Psoas muscle (tissue), 8 donors: Measurements from ENCODE around the gene SLIT3. TPM values are rescaled to one million over a fixed set of nuclear protein-coding genes. Genes with fewer than 3 reads are reported as not detected.

ENCODE experiments used
- ATAC-seq, 4 donors: fragments of 200-7000 bp; cut with Tn5 transposase; one replicate each; pipeline ENCODE4 v1.9.1; 2020; ENCODE audit warnings: moderate library complexity in 3 of 4, mild to moderate bottlenecking in 2 of 4
- DNase-seq, 2 donors: peaks; one replicate each; pipeline ENCODE4 v3.0.0-alpha.2; 2020
- H3K27ac ChIP-seq: fragments of 200-600 bp; one replicate; pipeline ENCODE4 v1.8.0; 2022
- H3K27me3 ChIP-seq, 3 donors: fragments of 200-600 bp in 1 of 3; one replicate each; pipeline versions ENCODE4 v1.6.1 to v1.8.0; 2013 to 2022; ENCODE audit warnings: low read length in 2 of 3, mild to moderate bottlenecking in 2 of 3, moderate library complexity in 1 of 3; ENCODE audit not compliant: insufficient read depth in 3 of 3
- H3K36me3 ChIP-seq, 2 donors: fragments of 200-600 bp in 1 of 2; one replicate each; pipeline versions ENCODE4 v1.6.1 to v1.8.0; 2013 to 2022; ENCODE audit warnings: low read depth in 1 of 2, mild to moderate bottlenecking in 1 of 2, moderate library complexity in 1 of 2; ENCODE audit not compliant: insufficient read depth in 1 of 2
- H3K4me1 ChIP-seq: fragments of 200-600 bp; one replicate; pipeline ENCODE4 v1.8.0; 2022
- H3K4me3 ChIP-seq: fragments of 200-600 bp; one replicate; pipeline ENCODE4 v1.8.0; 2022; ENCODE audit warnings: mild to moderate bottlenecking
- H3K9me3 ChIP-seq: fragments of 200-600 bp; one replicate; pipeline ENCODE4 v1.8.0; 2022
- WGBS, 3 donors: extraction: QIAGEN DNeasy Blood & Tissue Kit; methylation state at CpG; one replicate each; pipeline versions ENCODE4 v1.1.6 to v1.1.7; 2013; 5-methylcytosine and 5-hydroxymethylcytosine counted together
- intact Hi-C, 2 donors: fragments of 100-400 bp; cut with DNase I; formaldehyde crosslinking; loops; one replicate each; pipeline versions ENCODE4 v1.11.0 to v1.14.2; 2022
- polyA plus RNA-seq, 3 donors: library from polyadenylated mRNA; stranded (reverse); fragments of 200-250 nt; gene quantifications; one replicate each; pipeline ENCODE4 v1.2.3, GENCODE V29; 2013
- total RNA-seq, 4 donors: library from RNA; stranded (reverse); fragmentation: NEBNext Ultra II Directional in 2 of 4; extraction: Animal tissue kit (Norgen Biotek cat#: 25700) in 2 of 4; gene quantifications; one replicate each; pipeline versions ENCODE4 v1.2.1 to v1.2.4, GENCODE V29; 2021 to 2023
- TF ChIP-seq, protein P1 (sequence below): fragments of 200-600 bp; IDR thresholded peaks from one replicate; pipeline ENCODE4 v1.8.0; 2022; ENCODE audit warnings: antibody characterized with exemption
- donor health status: healthy with polysubstance abuse.
- donor health status: DM: no; HTN: no; CAD: no; lungs with moderate emphysema.
- donor health status: Bipolar disorder and iron deficiency.
- donor health status: healthy.
- donor health status: DM: yes; HTN: yes; CAD: no.
- donor health status: DM: no; HTN: no; CAD: no.
- donor health status: DM: no; HTN: no; CAD: no.
- donor health status: DM: yes; HTN: yes; CAD: no.

The SLIT3 gene
- total and polyA plus RNA-seq, 7 donors = 0.81 to 5.9 (median 2.1) TPM

DNA sequence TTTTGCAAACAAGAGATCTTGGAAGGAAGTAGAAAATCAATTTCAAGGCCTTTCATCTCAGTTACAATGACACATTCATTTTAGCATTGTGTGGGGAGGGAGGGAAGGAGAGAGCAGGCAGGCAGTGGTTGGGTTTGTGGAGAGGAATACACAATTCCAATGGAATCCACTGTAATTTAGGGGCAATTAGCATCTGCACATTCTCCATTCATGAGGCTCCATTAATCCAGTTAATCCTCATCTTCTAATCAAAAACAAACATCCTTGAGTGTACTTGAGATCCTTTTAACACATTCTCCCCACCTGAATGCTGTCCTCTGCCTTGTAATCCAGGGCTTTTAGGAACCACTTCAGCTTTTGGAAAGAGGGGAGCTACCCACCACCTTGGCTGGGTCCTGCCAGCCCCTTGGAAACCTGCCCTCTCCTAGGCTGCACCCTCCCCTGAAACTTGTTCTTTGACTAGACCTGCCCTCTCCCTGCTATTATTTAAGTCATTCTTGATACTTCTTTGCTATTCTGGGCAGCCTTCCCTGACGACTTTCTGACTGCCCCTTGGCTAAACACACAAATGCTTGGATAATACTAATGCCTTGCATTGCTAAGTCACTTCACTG lies 271.2 kb downstream of the SLIT3 start:
- H3K4me1 ChIP-seq = no peaks in the 10 kb centered on the region
- DNase-seq = no peak
- intact Hi-C loops = no loop called here
- ATAC-seq = no peak
- 21 to 36% (median 27%) methylated on average over 1 of the region's 1 CpG for WGBS, 3 donors
- TF ChIP-seq, protein P1, sequence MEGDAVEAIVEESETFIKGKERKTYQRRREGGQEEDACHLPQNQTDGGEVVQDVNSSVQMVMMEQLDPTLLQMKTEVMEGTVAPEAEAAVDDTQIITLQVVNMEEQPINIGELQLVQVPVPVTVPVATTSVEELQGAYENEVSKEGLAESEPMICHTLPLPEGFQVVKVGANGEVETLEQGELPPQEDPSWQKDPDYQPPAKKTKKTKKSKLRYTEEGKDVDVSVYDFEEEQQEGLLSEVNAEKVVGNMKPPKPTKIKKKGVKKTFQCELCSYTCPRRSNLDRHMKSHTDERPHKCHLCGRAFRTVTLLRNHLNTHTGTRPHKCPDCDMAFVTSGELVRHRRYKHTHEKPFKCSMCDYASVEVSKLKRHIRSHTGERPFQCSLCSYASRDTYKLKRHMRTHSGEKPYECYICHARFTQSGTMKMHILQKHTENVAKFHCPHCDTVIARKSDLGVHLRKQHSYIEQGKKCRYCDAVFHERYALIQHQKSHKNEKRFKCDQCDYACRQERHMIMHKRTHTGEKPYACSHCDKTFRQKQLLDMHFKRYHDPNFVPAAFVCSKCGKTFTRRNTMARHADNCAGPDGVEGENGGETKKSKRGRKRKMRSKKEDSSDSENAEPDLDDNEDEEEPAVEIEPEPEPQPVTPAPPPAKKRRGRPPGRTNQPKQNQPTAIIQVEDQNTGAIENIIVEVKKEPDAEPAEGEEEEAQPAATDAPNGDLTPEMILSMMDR = no peak
- H3K27me3 ChIP-seq = no peaks in the 10 kb centered on the region
- H3K4me3 ChIP-seq = no peak overlapping the region
- H3K9me3 ChIP-seq = no peaks in the 10 kb centered on the region
- no peak overlapping the region for H3K27ac ChIP-seq
- no peaks in the 10 kb centered on the region for H3K36me3 ChIP-seq

DNA sequence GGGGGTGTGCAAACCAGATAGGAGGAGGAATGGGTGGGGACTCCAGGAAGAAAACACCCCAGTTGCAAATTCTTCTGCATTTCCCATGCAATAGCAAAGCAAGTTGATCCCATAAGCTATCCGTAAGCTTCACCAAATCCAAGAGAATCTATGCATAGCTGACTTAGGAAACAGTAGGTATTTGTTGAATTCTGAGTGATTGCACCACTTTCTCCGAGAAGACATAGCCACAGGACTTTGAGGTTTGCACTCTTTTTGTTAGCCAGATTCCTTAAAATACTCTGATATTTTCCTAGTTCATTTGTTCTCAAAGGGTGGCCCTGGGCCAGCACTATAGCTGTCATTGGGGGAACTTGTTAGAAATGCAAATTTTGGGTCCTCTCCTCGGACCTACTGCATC lies 271.9 kb downstream of the SLIT3 start:
- DNase-seq (no peak), ATAC-seq (no peak)
- intact Hi-C loops = no loop called here
- WGBS, 3 donors = 56 to 60% (median 59%) methylated on average over 3 of the region's 3 CpGs
- Histone ChIP-seq H3K27ac (no peak overlapping the region), H3K27me3 (no peaks in the 10 kb centered on the region), H3K36me3 (no peaks in the 10 kb centered on the region), H3K4me3 (no peak overlapping the region), H3K9me3 (no peaks in the 10 kb centered on the region), H3K4me1 (no peaks in the 10 kb centered on the region)
- TF ChIP-seq, protein P1 = no peak

DNA sequence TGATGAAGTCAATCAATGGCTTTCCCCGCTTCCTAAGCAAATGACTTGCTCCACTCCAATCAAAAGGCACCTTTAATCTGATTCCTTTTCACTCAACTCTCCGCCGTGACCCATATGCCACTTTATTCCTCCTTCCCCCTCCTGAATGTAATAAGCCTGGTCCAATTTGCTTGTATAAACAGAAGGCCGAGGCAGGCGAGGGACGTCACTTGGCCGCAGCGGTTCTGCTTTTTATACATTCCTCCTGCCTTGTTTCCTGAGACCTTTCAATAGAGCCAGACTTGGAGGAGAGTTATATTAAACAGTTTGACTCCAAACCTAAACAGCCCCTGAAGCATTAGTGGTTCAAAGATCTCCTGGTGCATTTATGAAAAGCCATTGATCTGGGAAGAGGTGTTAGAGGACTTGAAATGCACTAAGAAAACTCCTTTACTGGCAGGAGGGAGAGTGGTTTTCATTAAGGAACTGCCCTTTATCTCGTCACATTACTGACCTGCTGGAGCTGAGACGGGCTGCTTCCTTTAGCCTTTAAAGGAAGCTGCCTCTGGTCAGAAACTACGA lies 273.4 kb downstream of the SLIT3 start:
- TF ChIP-seq, protein P1 = no peak
- intact Hi-C loops = no loop called here
- Histone ChIP-seq H3K27me3 (no peaks in the 10 kb centered on the region), H3K36me3 (no peaks in the 10 kb centered on the region), H3K9me3 (no peaks in the 10 kb centered on the region), H3K4me1 (no peaks in the 10 kb centered on the region), H3K27ac (no peak overlapping the region), H3K4me3 (no peak overlapping the region)
- DNase-seq (no peak), ATAC-seq (no peak)
- 54 to 70% (median 68%) methylated on average over 11 of the region's 11 CpGs for WGBS, 3 donors

DNA sequence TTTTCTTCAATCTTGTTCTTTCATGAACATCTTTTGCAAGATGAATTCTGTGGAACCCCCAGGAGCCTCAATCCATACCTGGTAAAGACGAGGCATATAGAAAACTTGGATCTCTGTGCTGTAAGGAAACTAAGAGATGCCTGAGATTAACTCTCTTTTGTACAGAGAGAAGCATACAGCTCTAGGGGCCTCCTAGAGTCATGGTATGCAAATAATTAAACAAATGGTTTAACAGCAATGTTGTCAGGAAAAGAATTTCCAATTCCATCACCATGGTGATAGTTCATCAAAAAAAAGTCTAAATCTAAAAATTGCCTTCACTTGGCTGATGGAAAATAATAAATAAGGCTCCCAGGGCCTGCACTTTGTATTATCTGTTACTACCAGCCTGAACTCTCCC lies 275.4 kb downstream of the SLIT3 start:
- WGBS, 3 donors = 84 to 93% (median 85%) methylated on average over 1 of the region's 1 CpG

More for the DNA sequence above, 275.4 kb downstream of the SLIT3 start:
- TF ChIP-seq, protein P1 = no peak
- H3K36me3 ChIP-seq = no peaks in the 10 kb centered on the region
- intact Hi-C loops = no loop called here
- no peak overlapping the region for H3K27ac ChIP-seq
- H3K4me3 ChIP-seq = no peak overlapping the region
- DNase-seq = no peak
- ATAC-seq = no peak
- H3K27me3 ChIP-seq = no peaks in the 10 kb centered on the region
- no peaks in the 10 kb centered on the region for H3K4me1 ChIP-seq
- no peaks in the 10 kb centered on the region for H3K9me3 ChIP-seq
